ENCODE data around the gene ZNF546.

The ZNF546 gene

DNA sequence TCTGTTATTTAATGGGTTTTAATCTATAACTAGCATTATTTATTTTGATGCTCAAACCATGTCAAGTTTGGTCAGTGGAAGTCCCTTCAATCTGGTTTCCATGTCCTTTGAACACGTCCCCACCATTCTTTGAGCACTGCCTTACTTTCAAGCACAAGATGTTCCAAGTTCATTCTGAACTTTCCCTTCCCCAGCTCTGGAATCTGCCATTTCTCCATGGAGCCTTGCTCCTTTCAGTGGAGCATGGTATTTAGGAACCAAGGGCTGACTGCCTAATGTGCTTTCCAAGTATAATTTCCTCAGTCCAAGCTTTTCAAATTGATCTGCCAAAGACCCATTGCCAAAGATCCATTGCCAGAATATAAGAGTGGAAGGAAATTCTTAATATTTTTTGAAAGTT lies 1.1 kb upstream of the ZNF546 start:
- Histone ChIP-seq H2AFZ (ENCODE audit: low read depth, low read length) (no peak overlapping the region), H3K4me1 (ENCODE audit: insufficient read depth, low read length) (peaks cover 19% of the 10 kb centered on the region), H3K27me3 (ENCODE audit: insufficient read depth, low read length, poor library complexity) (no peaks in the 10 kb centered on the region), H3K9ac (ENCODE audit: low read depth, low read length) (peak overlapping the region; percentile 80; the same call in 1 of the 2 replicates), H3K4me2 (ENCODE audit: insufficient read depth, low read length) (peak overlapping the region; percentile 88), H3K36me3 (ENCODE audit: insufficient read depth, low read length) (peaks cover 10% of the 10 kb centered on the region; the same call in 1 of the 2 replicates), H3K27ac (ENCODE audit: low read length) (no peak overlapping the region), H3K79me2 (ENCODE audit: insufficient read depth, low read length) (peaks cover 53% of the 10 kb centered on the region), H4K20me1 (ENCODE audit: insufficient read depth, low read length) (no peaks in the 10 kb centered on the region), H3K9me3 (ENCODE audit: insufficient read depth, low read length, severe bottlenecking) (peaks cover 3% of the 10 kb centered on the region), H3K4me3 (ENCODE audit: low read depth in 1 of 2, low read length in 2 of 2) (peak overlapping the region; percentile 68 to 83; a peak in 3 of 4 replicates)
- no peak for ATAC-seq (ENCODE audit: insufficient read depth, low read depth)
- no peak for TF ChIP-seq EZH2 (IDR thresholded peaks at IDR 0.05; ENCODE audit: borderline replicate concordance, low read depth, low read length, severe bottlenecking)
- TF ChIP-seq, protein P1, sequence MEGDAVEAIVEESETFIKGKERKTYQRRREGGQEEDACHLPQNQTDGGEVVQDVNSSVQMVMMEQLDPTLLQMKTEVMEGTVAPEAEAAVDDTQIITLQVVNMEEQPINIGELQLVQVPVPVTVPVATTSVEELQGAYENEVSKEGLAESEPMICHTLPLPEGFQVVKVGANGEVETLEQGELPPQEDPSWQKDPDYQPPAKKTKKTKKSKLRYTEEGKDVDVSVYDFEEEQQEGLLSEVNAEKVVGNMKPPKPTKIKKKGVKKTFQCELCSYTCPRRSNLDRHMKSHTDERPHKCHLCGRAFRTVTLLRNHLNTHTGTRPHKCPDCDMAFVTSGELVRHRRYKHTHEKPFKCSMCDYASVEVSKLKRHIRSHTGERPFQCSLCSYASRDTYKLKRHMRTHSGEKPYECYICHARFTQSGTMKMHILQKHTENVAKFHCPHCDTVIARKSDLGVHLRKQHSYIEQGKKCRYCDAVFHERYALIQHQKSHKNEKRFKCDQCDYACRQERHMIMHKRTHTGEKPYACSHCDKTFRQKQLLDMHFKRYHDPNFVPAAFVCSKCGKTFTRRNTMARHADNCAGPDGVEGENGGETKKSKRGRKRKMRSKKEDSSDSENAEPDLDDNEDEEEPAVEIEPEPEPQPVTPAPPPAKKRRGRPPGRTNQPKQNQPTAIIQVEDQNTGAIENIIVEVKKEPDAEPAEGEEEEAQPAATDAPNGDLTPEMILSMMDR (IDR thresholded peaks at IDR 0.05; ENCODE audit: borderline replicate concordance, extremely low read depth, low read length, poor library complexity, severe bottlenecking) = no peak
- no peak for DNase-seq

DNA sequence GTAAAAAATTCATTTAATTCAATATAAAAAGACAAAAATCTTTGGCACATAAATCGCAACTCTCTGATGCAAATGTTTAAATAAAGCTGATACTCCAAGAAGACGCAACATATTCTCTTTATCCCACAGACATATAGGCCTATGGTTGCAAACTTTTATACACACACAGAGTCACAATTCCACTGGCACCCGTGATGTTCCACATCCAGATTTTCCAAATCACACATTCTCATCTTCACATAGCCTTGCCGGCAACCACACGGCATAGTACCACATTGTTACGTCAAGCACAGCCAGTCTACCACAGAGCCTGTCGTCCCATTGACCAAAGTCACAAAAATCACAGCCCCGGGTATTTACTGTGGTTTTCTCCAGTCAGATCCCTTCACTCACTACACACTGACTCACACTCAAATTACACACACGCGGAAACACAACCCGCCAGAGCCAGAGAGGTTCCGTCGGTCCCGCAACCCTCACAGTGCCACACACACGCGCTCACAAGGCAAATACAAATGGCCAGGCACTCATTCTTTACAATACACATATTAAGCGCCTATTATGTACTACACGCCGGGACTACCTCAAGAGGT lies 546 bp upstream of the ZNF546 start:
- H3K36me3 ChIP-seq (ENCODE audit: insufficient read depth, low read length) = peaks cover 13% of the 10 kb centered on the region
- ATAC-seq (ENCODE audit: insufficient read depth, low read depth) (peak; percentile 56), DNase-seq (peak; percentile 54)
- H4K20me1 ChIP-seq (ENCODE audit: insufficient read depth, low read length) = no peaks in the 10 kb centered on the region
- H3K4me3 ChIP-seq (ENCODE audit: low read depth in 1 of 2, low read length in 2 of 2) = peak overlapping the region; percentile 68 to 83
- no peaks in the 10 kb centered on the region for H3K27me3 ChIP-seq (ENCODE audit: insufficient read depth, low read length, poor library complexity)
- peak overlapping the region; percentile 92 for H3K27ac ChIP-seq (ENCODE audit: low read length)
- peak overlapping the region; percentile 80 for H3K9ac ChIP-seq (ENCODE audit: low read depth, low read length)
- peak overlapping the region; percentile 88 for H3K4me2 ChIP-seq (ENCODE audit: insufficient read depth, low read length)
- H2AFZ ChIP-seq (ENCODE audit: low read depth, low read length) = peak overlapping the region; percentile 97
- peaks cover 52% of the 10 kb centered on the region for H3K79me2 ChIP-seq (ENCODE audit: insufficient read depth, low read length)
- H3K4me1 ChIP-seq (ENCODE audit: insufficient read depth, low read length) = peaks cover 19% of the 10 kb centered on the region
- H3K9me3 ChIP-seq (ENCODE audit: insufficient read depth, low read length, severe bottlenecking) = peaks cover 3% of the 10 kb centered on the region
- TF ChIP-seq, protein P1 (IDR thresholded peaks at IDR 0.05; ENCODE audit: borderline replicate concordance, extremely low read depth, low read length, poor library complexity, severe bottlenecking) = no peak

DNA sequence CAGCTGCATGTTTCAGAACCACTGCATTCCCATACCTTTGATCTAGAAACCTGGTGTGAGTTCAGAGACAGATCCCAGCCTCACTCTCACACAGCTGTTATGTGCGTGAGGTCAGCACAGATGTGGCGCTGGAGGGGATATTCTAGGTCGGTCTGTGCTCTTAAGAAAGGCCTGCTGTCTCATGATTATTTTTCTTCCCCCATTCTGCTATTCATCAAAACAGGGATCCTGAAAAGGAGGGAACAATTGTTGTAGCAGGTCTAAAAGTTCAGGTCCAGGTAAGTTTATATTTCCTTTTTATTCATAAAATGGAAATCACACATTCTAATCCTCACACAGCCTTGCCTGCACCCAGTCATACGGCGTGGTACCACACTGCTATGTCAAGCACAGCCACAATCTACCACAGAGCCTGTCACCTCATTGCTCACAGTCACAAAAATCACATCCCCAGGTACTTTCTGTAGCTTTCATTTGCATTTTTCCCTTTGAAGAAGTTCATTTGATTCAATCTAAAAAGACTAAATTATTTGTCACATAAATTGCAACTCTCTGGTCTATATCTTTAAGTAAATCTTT lies 867 bp downstream of the ZNF546 start:
- peak overlapping the region; percentile 97; the same call in 1 of the 2 replicates for H2AFZ ChIP-seq (ENCODE audit: low read depth, low read length)
- DNase-seq = no peak
- H4K20me1 ChIP-seq (ENCODE audit: insufficient read depth, low read length) = no peaks in the 10 kb centered on the region
- peak overlapping the region; percentile 68 to 83; a peak in 3 of 4 replicates for H3K4me3 ChIP-seq (ENCODE audit: low read depth in 1 of 2, low read length in 2 of 2)
- H3K9me3 ChIP-seq (ENCODE audit: insufficient read depth, low read length, severe bottlenecking) = peaks cover 3% of the 10 kb centered on the region
- H3K27me3 ChIP-seq (ENCODE audit: insufficient read depth, low read length, poor library complexity) = no peaks in the 10 kb centered on the region
- H3K4me1 ChIP-seq (ENCODE audit: insufficient read depth, low read length) = peaks cover 19% of the 10 kb centered on the region
- peaks cover 13% of the 10 kb centered on the region for H3K36me3 ChIP-seq (ENCODE audit: insufficient read depth, low read length)
- no peak for ATAC-seq (ENCODE audit: insufficient read depth, low read depth)
- peak overlapping the region; percentile 92 for H3K27ac ChIP-seq (ENCODE audit: low read length)
- TF ChIP-seq EZH2 (IDR thresholded peaks at IDR 0.05; ENCODE audit: borderline replicate concordance, low read depth, low read length, severe bottlenecking) = no peak
- peak overlapping the region; percentile 80 for H3K9ac ChIP-seq (ENCODE audit: low read depth, low read length)
- H3K4me2 ChIP-seq (ENCODE audit: insufficient read depth, low read length) = peak overlapping the region; percentile 88
- peaks cover 44% of the 10 kb centered on the region for H3K79me2 ChIP-seq (ENCODE audit: insufficient read depth, low read length)

DNA sequence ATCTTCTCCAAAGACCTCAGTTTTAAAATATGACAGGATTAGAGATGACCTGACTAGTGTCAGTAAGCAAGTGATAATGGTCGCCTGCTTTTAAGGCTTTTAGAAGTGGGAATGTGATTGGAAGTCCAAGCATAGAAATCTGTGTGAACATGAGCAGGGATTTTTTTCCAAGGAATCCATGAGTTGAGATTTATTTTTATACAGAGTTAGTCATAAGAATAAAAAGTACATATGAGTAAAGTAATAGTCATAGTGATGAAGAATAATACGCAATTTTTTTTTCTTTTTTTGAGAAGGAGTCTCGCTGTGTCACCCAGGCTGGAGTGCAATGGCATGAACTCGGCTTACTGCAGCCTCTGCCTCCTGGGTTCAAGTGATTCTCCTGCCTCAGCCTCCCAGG lies 1.6 kb downstream of the ZNF546 start:
- Histone ChIP-seq H3K27me3 (ENCODE audit: insufficient read depth, low read length, poor library complexity) (no peaks in the 10 kb centered on the region), H3K79me2 (ENCODE audit: insufficient read depth, low read length) (peaks cover 36% of the 10 kb centered on the region), H2AFZ (ENCODE audit: low read depth, low read length) (no peak overlapping the region), H3K27ac (ENCODE audit: low read length) (no peak overlapping the region), H4K20me1 (ENCODE audit: insufficient read depth, low read length) (no peaks in the 10 kb centered on the region), H3K9ac (ENCODE audit: low read depth, low read length) (no peak overlapping the region), H3K4me1 (ENCODE audit: insufficient read depth, low read length) (peaks cover 19% of the 10 kb centered on the region), H3K9me3 (ENCODE audit: insufficient read depth, low read length, severe bottlenecking) (peaks cover 3% of the 10 kb centered on the region), H3K4me2 (ENCODE audit: insufficient read depth, low read length) (no peak overlapping the region), H3K4me3 (ENCODE audit: low read depth in 1 of 2, low read length in 2 of 2) (no peak overlapping the region), H3K36me3 (ENCODE audit: insufficient read depth, low read length) (peaks cover 10% of the 10 kb centered on the region)
- TF ChIP-seq, protein P1 (IDR thresholded peaks at IDR 0.05; ENCODE audit: borderline replicate concordance, extremely low read depth, low read length, poor library complexity, severe bottlenecking) = no peak
- no peak for TF ChIP-seq EZH2 (IDR thresholded peaks at IDR 0.05; ENCODE audit: borderline replicate concordance, low read depth, low read length, severe bottlenecking)
- DNase-seq (no peak), ATAC-seq (ENCODE audit: insufficient read depth, low read depth) (no peak)
